Uterus (tissue), 4 donors: ENCODE data around the gene NUP93. TPM values are rescaled to one million over a fixed set of nuclear protein-coding genes. Genes with fewer than 3 reads are reported as not detected.

Experiments used
- DNase-seq, 2 donors: peaks; one replicate each; pipeline ENCODE4 v3.0.0-alpha.2; 2019 to 2020
- H3K27ac ChIP-seq, 2 donors: fragments of 200-600 bp; sonication (generic); 1 replicate in 1 of 2; 2 replicates in 1 of 2; pipeline ENCODE4 v1.5.1; 2016 to 2018
- H3K27me3 ChIP-seq, 2 donors: fragments of 200-600 bp; sonication (generic); one replicate each; pipeline ENCODE4 v1.5.1; 2018 to 2019; ENCODE audit warnings: control low read depth in 1 of 2
- H3K36me3 ChIP-seq, 2 donors: fragments of 200-600 bp; sonication (generic); one replicate each; pipeline ENCODE4 v1.5.1; 2019; ENCODE audit warnings: control low read depth in 1 of 2
- H3K4me1 ChIP-seq, 2 donors: fragments of 200-600 bp; sonication (generic); one replicate each; pipeline ENCODE4 v1.5.1; 2018 to 2019; ENCODE audit warnings: control low read depth in 1 of 2
- H3K4me3 ChIP-seq, 2 donors: fragments of 200-600 bp; sonication (generic); 1 replicate in 1 of 2; 2 replicates in 1 of 2; pipeline ENCODE4 v1.5.1; 2018 to 2019; ENCODE audit warnings: mild to moderate bottlenecking in 1 of 2
- H3K9me3 ChIP-seq, 2 donors: fragments of 200-600 bp; sonication (generic); one replicate each; pipeline ENCODE4 v1.5.1; 2019; ENCODE audit warnings: control low read depth in 1 of 2
- POLR2A ChIP-seq, 2 donors: fragments of 450-650 bp; IDR thresholded peaks; one replicate each; pipeline ENCODE4 v1.6.1; 2016; ENCODE audit warnings: antibody characterized with exemption in 2 of 2, mild to moderate bottlenecking in 1 of 2, moderate library complexity in 1 of 2
- intact Hi-C: fragments of 100-400 bp; cut with DNase I; formaldehyde crosslinking; loops from one replicate; pipeline ENCODE4 v1.15.1; 2023; ENCODE audit warnings: low total_unique reads
- total RNA-seq, 4 donors: library from RNA; depleted of rRNA in 3 of 4; stranded (reverse); fragments of >200 nt in 3 of 4; gene quantifications; one replicate each; pipeline versions ENCODE4 v1.1.0 to v1.2.4, GENCODE V29; 2014 to 2023
- TF ChIP-seq, protein P1 (sequence below), 4 experiments: fragments of 200-600 bp in 2 of 4; fragments of 450-650 bp in 2 of 4; sonication (generic) in 2 of 4; IDR thresholded peaks; one replicate each; pipeline ENCODE4 v1.5.1; 2016 to 2019; ENCODE audit warnings: antibody characterized with exemption in 4 of 4, mild to moderate bottlenecking in 2 of 4, moderate library complexity in 1 of 4
- donor health status: DM: yes; HTN: yes; CAD: no.

Gene NUP93
- total RNA-seq, 4 donors from 2014 or later = 17.6 to 71.0 (median 34.5) TPM

DNA sequence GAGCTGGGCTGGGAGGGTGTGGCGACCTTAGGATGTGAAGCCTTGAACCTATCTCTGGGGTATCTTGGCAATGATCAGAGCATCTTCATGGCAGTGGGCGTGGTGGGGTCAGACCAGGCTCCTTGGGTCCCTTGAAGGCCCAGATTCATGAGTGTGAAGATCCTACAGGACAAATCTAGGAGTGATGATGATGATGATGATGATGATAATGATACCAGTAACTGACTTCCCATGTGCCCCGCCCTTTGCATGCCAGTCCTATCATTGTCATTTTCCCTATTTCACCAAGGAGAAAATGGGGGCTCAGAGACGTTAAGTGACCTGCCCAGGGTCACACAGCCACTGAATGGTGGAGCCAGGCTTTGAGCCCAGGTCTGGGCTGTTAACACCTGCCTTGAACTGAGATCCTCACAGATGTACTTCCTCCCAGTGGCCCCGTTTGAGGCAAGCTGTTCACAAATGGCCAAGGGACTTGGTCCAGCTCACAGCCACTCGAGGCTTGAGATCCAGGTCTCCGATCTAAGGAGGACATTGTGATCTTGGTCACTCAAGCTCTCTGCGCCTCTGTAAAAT is 148.4 kb downstream of the NUP93 start:
- Histone ChIP-seq H3K4me3 (no peak overlapping the region), H3K27ac (no peak overlapping the region), H3K27me3 (no peaks in the 10 kb centered on the region), H3K9me3 (no peaks in the 10 kb centered on the region), H3K36me3 (no peaks in the 10 kb centered on the region), H3K4me1 (no peaks in the 10 kb centered on the region)
- intact Hi-C loops = no loop called here
- no peak for DNase-seq
- TF ChIP-seq, protein P1, sequence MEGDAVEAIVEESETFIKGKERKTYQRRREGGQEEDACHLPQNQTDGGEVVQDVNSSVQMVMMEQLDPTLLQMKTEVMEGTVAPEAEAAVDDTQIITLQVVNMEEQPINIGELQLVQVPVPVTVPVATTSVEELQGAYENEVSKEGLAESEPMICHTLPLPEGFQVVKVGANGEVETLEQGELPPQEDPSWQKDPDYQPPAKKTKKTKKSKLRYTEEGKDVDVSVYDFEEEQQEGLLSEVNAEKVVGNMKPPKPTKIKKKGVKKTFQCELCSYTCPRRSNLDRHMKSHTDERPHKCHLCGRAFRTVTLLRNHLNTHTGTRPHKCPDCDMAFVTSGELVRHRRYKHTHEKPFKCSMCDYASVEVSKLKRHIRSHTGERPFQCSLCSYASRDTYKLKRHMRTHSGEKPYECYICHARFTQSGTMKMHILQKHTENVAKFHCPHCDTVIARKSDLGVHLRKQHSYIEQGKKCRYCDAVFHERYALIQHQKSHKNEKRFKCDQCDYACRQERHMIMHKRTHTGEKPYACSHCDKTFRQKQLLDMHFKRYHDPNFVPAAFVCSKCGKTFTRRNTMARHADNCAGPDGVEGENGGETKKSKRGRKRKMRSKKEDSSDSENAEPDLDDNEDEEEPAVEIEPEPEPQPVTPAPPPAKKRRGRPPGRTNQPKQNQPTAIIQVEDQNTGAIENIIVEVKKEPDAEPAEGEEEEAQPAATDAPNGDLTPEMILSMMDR (IDR thresholded peaks at IDR 0.05) = no peak
- TF ChIP-seq POLR2A (IDR thresholded peaks at IDR 0.05) = no peak

- intact Hi-C loops = no loop called here
- no peak for DNase-seq
- Histone ChIP-seq H3K27ac (no peak overlapping the region), H3K36me3 (no peaks in the 10 kb centered on the region), H3K9me3 (no peaks in the 10 kb centered on the region), H3K4me1 (no peaks in the 10 kb centered on the region), H3K4me3 (no peak overlapping the region), H3K27me3 (no peaks in the 10 kb centered on the region)
- no peak for TF ChIP-seq POLR2A (IDR thresholded peaks at IDR 0.05)
- TF ChIP-seq, protein P1 (IDR thresholded peaks at IDR 0.05) = no peak
Observed at GRCh38 chr16:56879276-56879675, 149.3 kb downstream of the NUP93 start.

GRCh38 chr16:56880176-56880575 is 150.2 kb downstream of the NUP93 start:
- intact Hi-C loops = no loop called here
- H3K4me3 ChIP-seq = no peak overlapping the region
- no peak for DNase-seq
- TF ChIP-seq, protein P1 (IDR thresholded peaks at IDR 0.05) = no peak
- TF ChIP-seq POLR2A (IDR thresholded peaks at IDR 0.05) = no peak
- H3K27ac ChIP-seq = no peak overlapping the region
- no peaks in the 10 kb centered on the region for H3K27me3 ChIP-seq
- no peaks in the 10 kb centered on the region for H3K9me3 ChIP-seq
- no peaks in the 10 kb centered on the region for H3K36me3 ChIP-seq
- H3K4me1 ChIP-seq = no peaks in the 10 kb centered on the region

GRCh38 chr16:56880685-56881084 is 150.8 kb downstream of the NUP93 start:
- no peaks in the 10 kb centered on the region for H3K4me1 ChIP-seq
- intact Hi-C loops = no loop called here
- no peak for DNase-seq
- no peak overlapping the region for H3K4me3 ChIP-seq
- no peaks in the 10 kb centered on the region for H3K27me3 ChIP-seq
- TF ChIP-seq, protein P1 (IDR thresholded peaks at IDR 0.05) = no peak
- no peak for TF ChIP-seq POLR2A (IDR thresholded peaks at IDR 0.05)
- no peaks in the 10 kb centered on the region for H3K36me3 ChIP-seq
- no peak overlapping the region for H3K27ac ChIP-seq
- H3K9me3 ChIP-seq = no peaks in the 10 kb centered on the region

- intact Hi-C loops = no loop called here
- no peaks in the 10 kb centered on the region for H3K9me3 ChIP-seq
- no peak for DNase-seq
- no peak overlapping the region for H3K4me3 ChIP-seq
- H3K27me3 ChIP-seq = no peaks in the 10 kb centered on the region
- H3K4me1 ChIP-seq = no peaks in the 10 kb centered on the region
- no peak overlapping the region for H3K27ac ChIP-seq
- no peaks in the 10 kb centered on the region for H3K36me3 ChIP-seq
- TF ChIP-seq, protein P1 (IDR thresholded peaks at IDR 0.05) = no peak
- TF ChIP-seq POLR2A (IDR thresholded peaks at IDR 0.05) = no peak
Observed at GRCh38 chr16:56882077-56882800, 152.3 kb downstream of the NUP93 start.
